Muscle of arm (tissue), 12 donors: ENCODE measurements around the gene EIF3F. TPM values are rescaled to one million over a fixed set of nuclear protein-coding genes. Genes with fewer than 3 reads are reported as not detected.

Experiments
- DNase-seq: peaks from one replicate; pipeline ENCODE4 v3.0.0-alpha.2; 2013
- polyA plus RNA-seq, 12 donors: library from polyadenylated mRNA; unstranded; fragments of 120-200 nt; gene quantifications; one replicate each; pipeline ENCODE4 v1.2.1, GENCODE V29; 2013; ENCODE audit not compliant: insufficient read length in 12 of 12

The EIF3F gene
- polyA plus RNA-seq, 12 donors: 224 to 613 (median 377) TPM

GRCh38 chr11:8019314-8020243, 32.4 kb downstream of the EIF3F start:
- DNase-seq: no peak

- DNase-seq: no peak
Observed at GRCh38 chr11:8020244-8020597, 33.1 kb downstream of the EIF3F start.

- no peak for DNase-seq
Observed at GRCh38 chr11:8021920-8022319, 34.8 kb downstream of the EIF3F start.

GRCh38 chr11:8022876-8023275, 35.7 kb downstream of the EIF3F start:
- DNase-seq: no peak

- DNase-seq: no peak
Observed at GRCh38 chr11:8023831-8024555, 36.9 kb downstream of the EIF3F start.

- DNase-seq: no peak
Observed at GRCh38 chr11:8025123-8025522, 38.0 kb downstream of the EIF3F start.

- DNase-seq: no peak
Observed at GRCh38 chr11:8025816-8026215, 38.7 kb downstream of the EIF3F start.

- no peak for DNase-seq
Observed at GRCh38 chr11:8026982-8027381, 39.8 kb downstream of the EIF3F start.

- DNase-seq: no peak
Observed at GRCh38 chr11:8028766-8029165, 41.6 kb downstream of the EIF3F start.

- DNase-seq: no peak
Observed at GRCh38 chr11:8030526-8031247, 43.5 kb downstream of the EIF3F start.

- no peak for DNase-seq
Observed at GRCh38 chr11:8031248-8032115, 44.3 kb downstream of the EIF3F start.

GRCh38 chr11:8032122-8032521, 45.0 kb downstream of the EIF3F start:
- DNase-seq: no peak

- DNase-seq: no peak
Observed at GRCh38 chr11:8032576-8033304, 45.6 kb downstream of the EIF3F start.

- DNase-seq: peak; percentile 87
Observed at GRCh38 chr11:8033305-8034105, 46.4 kb downstream of the EIF3F start.

GRCh38 chr11:8034106-8034585, 47.0 kb downstream of the EIF3F start:
- no peak for DNase-seq

- no peak for DNase-seq
Observed at GRCh38 chr11:8034604-8035190, 47.6 kb downstream of the EIF3F start.

- no peak for DNase-seq
Observed at GRCh38 chr11:8035200-8035855, 48.2 kb downstream of the EIF3F start.

GRCh38 chr11:8036002-8036802, 49.1 kb downstream of the EIF3F start:
- DNase-seq: no peak
